Measurements from ENCODE around the gene PET100.
A peak's percentile ranks its signal among the peaks of the same experiment; 100 is the strongest.
"Not testable (repeated sequence)": the region's sequence is repeated elsewhere in the genome, so short reads cannot be mapped to it uniquely, and the experiment has no call there.

Gene PET100

DNA sequence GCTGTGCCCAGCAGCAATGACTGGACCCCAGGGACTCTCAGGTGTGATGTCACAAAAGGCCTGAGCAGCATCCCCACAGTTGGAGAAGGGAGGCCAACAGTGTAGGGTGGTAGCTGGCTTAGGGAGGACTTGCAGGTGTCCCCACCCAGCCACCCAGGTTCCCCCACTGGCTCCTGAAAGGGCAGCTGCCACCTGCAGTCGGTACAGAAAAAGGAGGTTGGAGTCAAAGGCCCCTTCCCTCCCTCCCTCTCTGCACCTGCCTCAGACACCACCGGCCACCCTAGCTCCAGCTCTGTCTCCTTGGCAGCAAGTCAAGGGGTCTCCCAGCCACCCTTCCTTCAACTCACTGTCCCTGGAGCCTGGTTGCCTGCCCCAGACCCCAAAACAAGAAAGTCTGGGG lies 4.1 kb downstream of the PET100 start, which contains the start of gene PCP2:
Gene PCP2 (minus strand): TSS at position 22 of the 400 bp plus-strand sequence. CDS start 262 bp downstream, outside the sequence.
- no peak for DNase-seq (ENCODE audit: low read depth in 1 of 2, low spot score in 1 of 2)

- DNase-seq (ENCODE audit: low read depth in 1 of 2, low spot score in 1 of 2), result no peak
Observed at GRCh38 chr19:7635670-7636069, 6.1 kb downstream of the PET100 start.

GRCh38 chr19:7636317-7636690 lies 6.7 kb downstream of the PET100 start:
- no peak for DNase-seq (ENCODE audit: low read depth in 1 of 2, low spot score in 1 of 2)

DNA sequence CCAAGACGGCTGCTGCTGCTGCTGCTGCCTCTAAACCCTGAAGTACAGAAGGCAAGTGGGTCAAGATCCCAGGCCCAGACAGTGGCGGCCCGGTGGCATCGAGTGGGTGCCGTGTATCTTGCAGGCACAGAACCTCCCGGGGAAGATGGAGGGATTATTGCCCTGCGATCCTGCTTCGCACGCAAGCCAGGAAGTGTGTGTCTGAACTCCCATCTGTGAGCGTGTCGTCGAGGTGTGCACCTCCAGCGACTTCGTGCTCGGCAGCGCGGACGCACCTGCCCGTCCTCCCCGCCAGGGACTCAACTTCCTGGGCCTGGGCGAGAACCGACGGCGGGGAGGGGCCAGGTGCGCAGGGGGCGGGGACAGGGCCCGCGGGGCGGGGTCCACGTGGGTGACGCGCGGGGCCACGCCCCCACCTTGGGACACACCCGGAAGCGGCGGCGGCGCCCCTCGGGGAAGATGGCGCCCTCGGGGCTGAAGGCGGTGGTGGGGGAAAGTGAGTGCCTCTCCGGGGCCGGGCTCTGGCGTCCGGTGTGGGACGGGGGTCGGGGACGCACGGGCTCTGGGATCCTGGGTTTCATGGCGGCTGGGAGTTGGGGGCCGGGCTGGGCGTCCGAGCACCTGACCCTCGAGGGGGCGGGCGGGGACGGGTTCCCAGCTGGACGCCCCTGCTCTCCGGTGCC lies 7.2 kb downstream of the PET100 start, which contains the start of gene STXBP2:
Gene STXBP2 (plus strand): TSS at position 420 of the 683 bp plus-strand sequence. CDS start 40 bp downstream, at position 460.
- peak; percentile 92 to 93 for DNase-seq (ENCODE audit: low read depth in 1 of 2, low spot score in 1 of 2)

GRCh38 chr19:7637374-7638256 lies 8.0 kb downstream of the PET100 start:
- no peak for DNase-seq (ENCODE audit: low read depth in 1 of 2, low spot score in 1 of 2)

GRCh38 chr19:7638802-7639465 lies 9.3 kb downstream of the PET100 start:
- DNase-seq (ENCODE audit: low read depth in 1 of 2, low spot score in 1 of 2), result no peak

GRCh38 chr19:7639863-7640348 lies 10.3 kb downstream of the PET100 start:
- DNase-seq (ENCODE audit: low read depth in 1 of 2, low spot score in 1 of 2), result no peak

DNA sequence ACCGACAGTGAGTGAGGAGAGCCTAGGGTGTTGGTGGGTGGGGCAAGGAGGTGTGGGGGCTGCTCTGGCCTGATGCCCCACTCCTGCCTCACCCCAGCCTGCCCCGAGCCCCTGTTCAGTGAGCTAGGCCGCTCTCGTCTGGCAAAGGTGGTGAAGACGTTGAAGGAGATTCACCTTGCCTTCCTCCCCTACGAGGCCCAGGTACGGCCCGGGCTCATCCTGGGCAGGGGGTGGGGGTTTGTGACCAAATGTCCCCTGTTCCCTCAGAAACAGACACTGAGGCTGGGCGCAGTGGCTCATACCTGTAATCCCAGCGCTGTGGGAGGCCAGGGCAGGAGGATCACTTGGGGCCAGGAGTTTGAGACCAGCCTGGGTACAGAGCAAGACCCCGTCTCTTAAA lies 11.2 kb downstream of the PET100 start:
- no peak for DNase-seq (ENCODE audit: low read depth in 1 of 2, low spot score in 1 of 2)

DNA sequence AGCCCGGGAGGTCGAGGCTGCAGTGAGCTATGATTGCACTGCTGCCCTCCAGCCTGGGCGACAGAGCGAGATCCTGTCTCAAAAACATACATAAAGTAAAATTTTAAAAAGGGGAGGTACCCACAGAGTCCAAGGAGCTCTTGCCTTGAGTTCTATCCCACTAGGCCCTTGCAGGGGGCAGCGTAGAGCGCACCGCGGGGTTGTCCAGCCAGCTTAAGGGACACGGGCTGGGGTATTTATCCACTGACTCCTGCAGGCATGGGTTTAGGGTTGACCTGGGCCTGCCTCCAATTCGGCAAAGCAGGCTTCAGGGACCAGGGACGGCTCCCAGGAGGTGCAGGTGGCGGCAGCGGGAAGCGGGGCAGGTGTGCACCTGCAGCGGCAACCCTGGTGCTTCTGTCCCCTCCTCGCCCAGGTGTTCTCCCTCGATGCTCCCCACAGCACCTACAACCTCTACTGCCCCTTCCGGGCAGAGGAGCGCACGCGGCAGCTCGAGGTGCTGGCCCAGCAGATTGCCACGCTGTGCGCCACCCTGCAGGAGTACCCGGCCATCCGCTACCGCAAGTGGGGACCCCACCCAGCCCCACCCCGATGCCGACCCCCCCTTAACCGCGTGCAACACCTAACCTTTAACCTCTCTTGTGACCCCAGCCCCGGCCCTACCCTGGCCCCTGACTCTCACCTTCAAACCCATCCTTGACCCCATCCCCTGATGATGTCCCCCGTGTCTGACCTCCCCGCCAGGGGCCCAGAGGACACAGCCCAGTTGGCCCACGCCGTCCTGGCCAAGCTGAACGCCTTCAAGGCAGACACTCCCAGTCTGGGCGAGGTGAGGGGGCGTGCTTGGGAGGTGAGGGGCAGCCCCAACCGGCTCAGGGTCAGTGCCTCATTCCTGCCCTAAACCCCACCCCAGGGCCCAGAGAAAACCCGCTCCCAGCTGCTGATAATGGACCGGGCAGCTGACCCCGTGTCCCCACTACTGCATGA lies 12.0 kb downstream of the PET100 start:
- no peak for DNase-seq (ENCODE audit: low read depth in 1 of 2, low spot score in 1 of 2)

GRCh38 chr19:7642295-7643030 lies 12.9 kb downstream of the PET100 start:
- DNase-seq (ENCODE audit: low read depth in 1 of 2, low spot score in 1 of 2), result no peak

GRCh38 chr19:7643031-7643415 lies 13.4 kb downstream of the PET100 start:
- DNase-seq (ENCODE audit: low read depth in 1 of 2, low spot score in 1 of 2), result no peak

GRCh38 chr19:7643629-7644549 lies 14.3 kb downstream of the PET100 start:
- DNase-seq (ENCODE audit: low read depth in 1 of 2, low spot score in 1 of 2), result not testable (repeated sequence)

DNA sequence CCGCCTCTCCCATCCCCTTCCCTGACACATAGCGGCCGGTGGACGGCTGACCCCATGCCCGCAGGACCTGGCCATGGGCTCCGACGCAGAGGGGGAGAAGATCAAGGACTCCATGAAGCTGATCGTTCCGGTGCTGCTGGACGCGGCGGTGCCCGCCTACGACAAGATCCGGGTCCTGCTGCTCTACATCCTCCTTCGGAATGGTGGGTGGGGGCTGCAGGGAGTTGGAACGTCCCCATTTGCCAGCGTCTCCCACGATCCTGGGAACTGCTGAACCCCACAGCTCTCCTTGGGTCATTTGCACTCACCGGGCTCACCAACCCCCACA lies 14.9 kb downstream of the PET100 start:
- no peak for DNase-seq (ENCODE audit: low read depth in 1 of 2, low spot score in 1 of 2)

- no peak for DNase-seq (ENCODE audit: low read depth in 1 of 2, low spot score in 1 of 2)
Observed at GRCh38 chr19:7645163-7645562, 15.6 kb downstream of the PET100 start.

DNA sequence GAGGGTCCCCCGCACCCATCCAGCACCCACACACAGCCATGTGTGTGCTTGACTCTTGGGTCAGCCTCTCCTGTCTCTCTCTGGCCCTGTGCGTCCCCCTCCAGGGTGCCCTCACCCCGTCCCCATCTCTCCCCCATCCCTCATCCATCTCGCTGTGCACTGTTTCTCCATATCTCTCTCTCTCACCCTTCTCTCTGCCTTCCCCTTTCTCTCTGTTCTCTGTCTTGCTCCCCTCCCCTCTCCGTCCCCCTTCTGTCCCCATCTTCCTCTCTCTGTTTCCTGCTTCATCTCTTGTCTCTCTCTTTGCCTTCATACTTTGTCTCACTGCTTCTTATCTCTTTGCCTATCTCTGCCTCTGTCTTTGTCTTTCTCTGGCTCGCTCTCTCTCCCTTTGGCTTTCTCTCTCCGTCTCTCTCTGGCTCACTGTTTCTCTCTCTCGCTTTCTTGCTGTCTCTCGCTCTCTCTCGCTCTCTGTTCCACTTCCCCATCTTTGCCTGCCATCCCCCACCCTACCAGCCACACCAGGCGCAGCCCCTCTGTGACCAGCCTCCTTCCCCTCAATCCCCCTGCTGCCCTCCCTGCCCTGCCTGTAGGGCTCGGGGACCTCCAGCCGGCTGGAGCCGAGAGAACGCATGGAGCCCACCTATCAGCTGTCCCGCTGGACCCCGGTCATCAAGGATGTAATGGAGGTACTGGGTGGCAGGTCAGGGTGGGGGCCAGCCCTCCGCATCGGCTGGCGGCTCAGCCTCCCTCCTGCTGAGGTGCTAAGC lies 16.2 kb downstream of the PET100 start:
- no peak for DNase-seq (ENCODE audit: low read depth in 1 of 2, low spot score in 1 of 2)

DNA sequence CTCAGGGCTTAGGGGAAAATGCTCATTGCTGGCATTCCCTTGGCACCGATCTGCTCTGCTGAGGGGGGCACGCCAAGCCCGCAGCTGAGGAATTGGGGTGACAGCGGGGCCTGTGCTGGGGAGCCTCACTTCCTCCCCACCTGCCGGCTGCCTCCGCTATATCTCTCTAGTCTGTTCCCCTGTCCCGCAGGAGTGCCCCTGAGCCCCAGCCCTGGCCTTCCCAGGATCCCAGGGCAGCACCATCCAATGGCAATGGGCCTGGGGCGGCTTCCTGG lies 16.8 kb downstream of the PET100 start:
- no peak for DNase-seq (ENCODE audit: low read depth in 1 of 2, low spot score in 1 of 2)

GRCh38 chr19:7647156-7647555 lies 17.6 kb downstream of the PET100 start:
- DNase-seq (ENCODE audit: low read depth in 1 of 2, low spot score in 1 of 2), result no peak
